Measurements from ENCODE around the gene NMNAT3. TPM values are rescaled to one million over a fixed set of nuclear protein-coding genes. Genes with fewer than 3 reads are reported as not detected.

Gene NMNAT3
- total RNA-seq, 1 experiment from 2014 or later: 4.8 TPM

GRCh38 chr3:139654637-139655365 lies 23.0 kb downstream of the NMNAT3 start:
- H3K79me2 ChIP-seq (ENCODE audit: low read length): no peaks in the 10 kb centered on the region
- no peak overlapping the region for H2AFZ ChIP-seq (ENCODE audit: low read length)
- ChIA-PET POLR2A (ENCODE audit: unreplicated experiment) (no interaction called here), CTCF (no interaction called here)
- H4K20me1 ChIP-seq (ENCODE audit: low read length): no peaks in the 10 kb centered on the region
- no peaks in the 10 kb centered on the region for H3F3A ChIP-seq (ENCODE audit: low read length, unreplicated experiment)
- intact Hi-C loops (cut with micrococcal nuclease): no loop called here
- ATAC-seq (no peak), DNase-seq (no peak)
- H3K9ac ChIP-seq (ENCODE audit: low read length): no peak overlapping the region
- no peaks in the 10 kb centered on the region for H3K9me3 ChIP-seq (ENCODE audit: low read length)
- no peak overlapping the region for H3K27ac ChIP-seq (ENCODE audit: low read length)
- BruUV-seq (replicated peaks): no TSS peak
- H3K4me2 ChIP-seq (ENCODE audit: low read length): no peak overlapping the region
- no peak overlapping the region for H3K4me3 ChIP-seq (ENCODE audit: low read length)
- no peak for TF ChIP-seq EZH2phosphoT487 (IDR thresholded peaks at IDR 0.05; ENCODE audit: borderline replicate concordance, low read length)
- TF ChIP-seq EZH2 (IDR thresholded peaks at IDR 0.05; ENCODE audit: low read length, unreplicated experiment): no peak
- no peak for TF ChIP-seq CTCF (conservative IDR thresholded peaks at IDR 0.05; ENCODE audit: low read depth, low read length)
- no peaks in the 10 kb centered on the region for H3K27me3 ChIP-seq (ENCODE audit: low read length)
- H3K36me3 ChIP-seq (ENCODE audit: low read depth, low read length): no peaks in the 10 kb centered on the region
- H3K9me2 ChIP-seq (replicated peaks; ENCODE audit: low read length): no peaks in the 10 kb centered on the region
- H3K4me1 ChIP-seq (ENCODE audit: insufficient read depth, low read length): no peaks in the 10 kb centered on the region; the same call in 1 of the 2 replicates

GRCh38 chr3:139653582-139653981 lies 24.2 kb downstream of the NMNAT3 start:
- BruUV-seq (replicated peaks): no TSS peak
- no peak overlapping the region for H3K4me3 ChIP-seq (ENCODE audit: low read length)
- no peaks in the 10 kb centered on the region for H3K79me2 ChIP-seq (ENCODE audit: low read length)
- TF ChIP-seq CTCF (conservative IDR thresholded peaks at IDR 0.05; ENCODE audit: low read depth, low read length): no peak
- TF ChIP-seq EZH2 (IDR thresholded peaks at IDR 0.05; ENCODE audit: low read length, unreplicated experiment): no peak
- TF ChIP-seq EZH2phosphoT487 (IDR thresholded peaks at IDR 0.05; ENCODE audit: borderline replicate concordance, low read length): no peak
- intact Hi-C loops (cut with micrococcal nuclease): no loop called here
- no peak overlapping the region for H3K4me2 ChIP-seq (ENCODE audit: low read length)
- no peaks in the 10 kb centered on the region for H3F3A ChIP-seq (ENCODE audit: low read length, unreplicated experiment)
- POLR2A ChIA-PET (ENCODE audit: unreplicated experiment): no interaction called here
- H4K20me1 ChIP-seq (ENCODE audit: low read length): no peaks in the 10 kb centered on the region
- H3K27me3 ChIP-seq (ENCODE audit: low read length): no peaks in the 10 kb centered on the region
- CTCF ChIA-PET: no interaction called here
- ATAC-seq (peak; percentile 64), DNase-seq (peak; percentile 41)
- H2AFZ ChIP-seq (ENCODE audit: low read length): no peak overlapping the region
- H3K9me2 ChIP-seq (replicated peaks; ENCODE audit: low read length): no peaks in the 10 kb centered on the region
- H3K9me3 ChIP-seq (ENCODE audit: low read length): no peaks in the 10 kb centered on the region
- no peaks in the 10 kb centered on the region for H3K36me3 ChIP-seq (ENCODE audit: low read depth, low read length)
- H3K27ac ChIP-seq (ENCODE audit: low read length): no peak overlapping the region
- H3K4me1 ChIP-seq (ENCODE audit: insufficient read depth, low read length): no peaks in the 10 kb centered on the region; the same call in 1 of the 2 replicates
- H3K9ac ChIP-seq (ENCODE audit: low read length): no peak overlapping the region

DNA sequence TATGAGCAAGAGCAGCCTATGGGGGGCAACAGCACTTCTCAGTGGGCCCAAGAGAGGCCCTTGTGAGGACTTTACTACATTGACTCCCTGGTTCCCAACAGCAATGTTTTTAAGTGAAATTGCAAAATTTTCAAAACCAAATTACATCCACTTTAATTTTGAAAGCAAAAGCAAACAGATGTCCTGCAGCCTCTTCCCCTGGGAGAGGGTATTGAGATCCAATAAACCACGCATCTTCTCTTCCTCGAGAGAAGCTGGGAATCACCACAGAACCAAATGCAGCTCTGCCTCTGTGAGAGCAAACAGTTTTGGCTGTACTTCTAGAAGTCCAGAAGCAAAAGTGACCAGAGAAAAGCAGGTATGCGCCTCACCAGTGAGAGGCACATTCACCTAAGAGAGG lies 25.2 kb downstream of the NMNAT3 start:
- ATAC-seq (no peak), DNase-seq (no peak)
- H3K27ac ChIP-seq (ENCODE audit: low read length): no peak overlapping the region
- no peaks in the 10 kb centered on the region for H3K36me3 ChIP-seq (ENCODE audit: low read depth, low read length)
- no peaks in the 10 kb centered on the region for H3K9me3 ChIP-seq (ENCODE audit: low read length)
- H3K9me2 ChIP-seq (replicated peaks; ENCODE audit: low read length): no peaks in the 10 kb centered on the region
- H3K9ac ChIP-seq (ENCODE audit: low read length): no peak overlapping the region
- no peak overlapping the region for H3K4me2 ChIP-seq (ENCODE audit: low read length)
- no peaks in the 10 kb centered on the region for H3F3A ChIP-seq (ENCODE audit: low read length, unreplicated experiment)
- no peaks in the 10 kb centered on the region for H4K20me1 ChIP-seq (ENCODE audit: low read length)
- H3K27me3 ChIP-seq (ENCODE audit: low read length): no peaks in the 10 kb centered on the region
- H3K79me2 ChIP-seq (ENCODE audit: low read length): no peaks in the 10 kb centered on the region
- H2AFZ ChIP-seq (ENCODE audit: low read length): no peak overlapping the region
- no peak for TF ChIP-seq EZH2 (IDR thresholded peaks at IDR 0.05; ENCODE audit: low read length, unreplicated experiment)
- no peak for TF ChIP-seq CTCF (conservative IDR thresholded peaks at IDR 0.05; ENCODE audit: low read depth, low read length)
- TF ChIP-seq EZH2phosphoT487 (IDR thresholded peaks at IDR 0.05; ENCODE audit: borderline replicate concordance, low read length): no peak
- H3K4me3 ChIP-seq (ENCODE audit: low read length): no peak overlapping the region
- intact Hi-C loops (cut with micrococcal nuclease): no loop called here
- ChIA-PET CTCF (no interaction called here), POLR2A (ENCODE audit: unreplicated experiment) (no interaction called here)
- no TSS peak for BruUV-seq (replicated peaks)
- H3K4me1 ChIP-seq (ENCODE audit: insufficient read depth, low read length): no peaks in the 10 kb centered on the region; the same call in 1 of the 2 replicates
